GM18519 (cell line): ENCODE data around the gene GRB10.

Experiments
- ATAC-seq: cut with Tn5 transposase; IDR thresholded peaks from one replicate; pipeline ENCODE4 v1.9.1; 2021; ENCODE audit warnings: mild to moderate bottlenecking, moderate library complexity; ENCODE audit not compliant: unreplicated experiment, low FRiP score

Gene GRB10

DNA sequence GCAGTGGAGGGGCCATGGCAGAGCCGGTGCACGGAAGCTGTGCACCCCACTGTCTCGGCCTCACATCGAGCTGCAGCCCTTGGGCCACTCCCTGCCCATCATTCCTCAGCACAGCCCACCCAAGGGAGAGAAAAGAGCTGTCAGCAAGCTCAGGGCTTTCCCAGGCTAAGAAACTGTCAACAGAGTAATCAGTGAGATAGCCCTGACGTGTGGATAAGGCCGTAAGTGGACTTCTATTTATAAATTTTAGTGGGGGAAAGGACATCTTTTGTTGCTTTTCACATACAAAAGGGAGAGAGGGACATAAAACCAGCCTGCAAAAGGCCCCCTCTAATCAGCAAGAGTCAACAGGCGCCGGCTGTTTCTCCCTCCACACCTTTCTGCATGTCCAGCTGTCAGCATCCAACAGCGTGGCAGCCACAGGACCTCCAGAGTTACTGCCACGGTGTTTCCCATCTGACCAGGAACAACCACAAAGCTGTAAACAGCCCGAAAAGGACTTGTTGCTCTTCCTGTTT is 160.7 kb downstream of the GRB10 start:
- no peak for ATAC-seq

DNA sequence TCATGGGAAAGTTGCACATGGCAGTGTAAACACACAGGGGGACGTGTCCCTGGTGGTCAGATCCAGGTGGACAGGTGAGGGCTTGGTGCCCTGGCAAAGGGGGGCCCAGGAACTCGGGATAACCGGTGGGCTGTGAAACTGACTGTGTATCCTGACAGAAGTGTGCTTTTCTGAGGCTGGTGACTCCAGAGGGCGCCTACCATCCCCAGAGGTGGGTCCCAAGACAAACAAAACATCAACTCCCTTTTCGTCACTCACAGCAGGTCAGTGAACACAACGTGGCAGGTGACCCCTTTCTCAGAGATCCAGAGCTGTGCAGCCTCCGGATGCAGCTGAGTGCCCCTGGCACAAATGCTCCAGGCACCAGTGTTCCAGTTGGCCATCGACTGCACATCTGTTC is 161.5 kb downstream of the GRB10 start:
- no peak for ATAC-seq

DNA sequence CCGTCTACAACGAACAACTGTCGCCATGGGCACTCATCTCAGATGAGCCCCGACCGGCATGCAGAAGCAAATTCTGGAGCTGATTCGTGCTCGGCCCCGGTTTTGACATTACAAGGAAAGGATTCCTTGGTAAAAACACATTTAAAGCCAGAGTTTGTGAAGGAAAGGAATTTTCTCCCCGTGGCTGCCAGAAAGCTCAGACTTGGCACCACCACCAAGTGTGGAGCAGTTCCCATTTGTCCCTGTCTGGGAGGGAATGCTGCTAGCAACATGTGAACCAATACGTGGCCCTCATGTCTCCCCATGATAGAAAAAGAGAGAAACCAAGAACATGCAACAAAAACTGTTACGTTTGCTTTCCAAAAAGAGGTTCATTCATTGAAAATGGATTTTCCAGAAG is 162.3 kb downstream of the GRB10 start:
- no peak for ATAC-seq

DNA sequence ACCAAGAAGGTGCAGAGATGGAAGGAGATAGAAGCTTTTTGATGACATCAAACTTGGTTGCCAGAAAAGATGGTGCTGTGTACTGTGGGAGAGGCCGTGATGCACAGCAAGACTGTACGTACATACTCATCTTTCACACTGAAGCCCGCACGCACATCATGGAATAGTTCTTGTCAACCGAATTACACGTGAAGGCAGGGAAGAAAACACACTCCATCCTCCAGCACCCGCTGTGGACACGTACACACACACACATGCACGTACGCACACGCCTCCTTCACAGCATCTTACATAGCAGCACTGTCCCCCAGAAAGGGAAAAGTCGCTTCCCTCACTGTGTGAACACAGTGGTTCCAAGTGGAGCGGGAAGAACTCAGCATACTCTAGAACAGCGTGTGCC is 163.0 kb downstream of the GRB10 start:
- no peak for ATAC-seq

DNA sequence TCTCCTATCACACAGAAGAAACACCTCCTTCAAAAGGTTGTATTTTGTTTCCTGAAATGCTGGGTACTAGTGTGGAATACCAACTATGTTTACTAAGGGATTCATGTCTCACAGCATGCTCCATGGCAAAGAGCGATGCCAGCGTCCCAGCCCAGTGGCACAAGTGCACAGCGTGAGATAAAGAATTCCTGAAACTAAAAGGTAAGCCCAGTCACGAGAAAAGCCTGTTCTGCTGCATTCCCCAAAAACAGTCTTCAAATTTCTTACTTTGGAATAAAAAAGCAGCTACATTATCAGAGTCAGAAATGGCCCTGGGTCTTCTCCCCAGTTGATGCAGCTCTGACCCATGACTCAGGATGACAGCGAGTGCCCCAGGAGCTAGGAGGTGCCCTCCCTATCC is 164.4 kb downstream of the GRB10 start:
- ATAC-seq: no peak

DNA sequence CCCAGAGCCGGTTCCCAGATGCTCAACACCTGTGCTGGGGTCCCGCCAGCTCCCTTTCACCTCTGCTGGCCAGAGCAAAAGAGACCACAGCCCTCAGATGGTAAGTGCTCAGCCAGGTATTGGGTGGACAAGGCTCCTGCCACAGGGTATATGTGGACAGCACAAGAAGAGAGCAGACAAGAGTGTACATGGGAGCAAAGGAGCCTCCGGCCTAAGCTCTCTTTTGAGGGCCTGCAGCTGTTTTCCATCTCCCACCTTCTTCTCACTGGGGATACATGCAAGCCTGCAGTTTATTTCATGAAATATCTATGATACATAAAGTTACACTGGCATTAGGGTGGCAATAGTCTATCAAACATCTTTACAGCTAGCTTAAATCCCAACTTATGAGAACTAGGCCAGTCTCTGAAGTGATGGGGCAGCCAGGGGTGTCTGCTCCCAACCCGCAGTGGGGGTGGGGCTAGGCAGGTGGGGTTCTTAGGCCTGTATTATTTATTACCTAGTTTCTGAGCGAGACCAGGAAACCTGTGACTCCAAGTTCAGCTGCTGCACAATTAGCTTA is 167.1 kb downstream of the GRB10 start:
- ATAC-seq: no peak

DNA sequence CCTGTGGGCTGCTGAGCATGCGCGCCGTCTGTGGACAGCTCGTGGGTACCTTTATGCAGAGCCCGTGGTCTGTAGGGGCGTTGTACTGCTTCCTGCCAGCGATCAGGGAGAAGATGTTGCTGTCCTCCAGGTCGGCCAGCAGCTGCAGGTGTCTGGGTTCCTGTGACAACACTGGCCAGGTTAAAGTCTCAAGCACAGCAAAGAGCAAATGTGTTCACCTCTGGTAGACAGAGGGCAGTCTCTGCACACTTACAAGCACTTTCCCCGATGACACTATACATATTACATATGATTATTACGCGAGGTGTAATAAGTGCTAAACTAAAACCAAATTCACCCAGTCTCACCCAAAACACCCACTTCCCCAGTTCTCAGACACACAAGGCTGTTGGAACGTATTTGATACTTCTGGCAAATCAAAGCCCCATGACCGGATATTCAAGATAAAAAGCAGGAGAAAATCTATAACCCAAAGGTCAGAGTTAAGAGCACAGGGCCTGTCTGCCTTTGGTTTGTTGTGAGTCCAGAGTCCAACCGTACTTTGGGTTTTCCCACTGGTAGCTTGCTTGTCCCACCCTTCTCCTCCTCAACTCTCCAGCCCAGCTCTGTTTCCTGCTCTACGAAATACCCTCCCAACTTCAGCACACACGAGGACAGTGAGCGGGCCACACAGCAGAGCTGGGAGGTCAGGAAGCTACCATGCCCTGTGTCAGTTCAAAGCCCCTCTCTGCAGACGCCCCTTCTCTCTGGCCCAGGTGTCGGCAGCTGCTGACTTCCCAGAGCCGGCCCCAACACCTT is 167.8 kb downstream of the GRB10 start:
- ATAC-seq: no peak

DNA sequence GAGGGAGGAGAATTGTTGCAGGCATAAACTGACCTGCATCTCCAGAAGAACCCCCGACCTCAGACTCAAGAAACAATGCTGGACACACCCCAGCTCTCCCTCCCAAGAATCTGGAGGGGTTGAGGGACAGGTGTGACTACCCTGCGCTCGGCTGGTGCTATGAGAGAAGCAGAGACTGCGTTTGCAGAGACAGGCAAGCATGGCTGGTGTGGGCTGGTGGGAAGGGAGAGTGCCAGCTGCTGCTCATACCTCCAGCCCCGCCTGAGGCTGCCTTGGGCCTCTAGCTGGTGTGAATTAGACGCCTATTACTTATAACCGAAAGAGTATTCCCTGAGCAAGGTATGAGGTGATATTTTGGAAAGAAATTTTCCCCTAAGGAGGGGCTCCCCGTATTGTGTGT is 169.2 kb downstream of the GRB10 start:
- no peak for ATAC-seq

DNA sequence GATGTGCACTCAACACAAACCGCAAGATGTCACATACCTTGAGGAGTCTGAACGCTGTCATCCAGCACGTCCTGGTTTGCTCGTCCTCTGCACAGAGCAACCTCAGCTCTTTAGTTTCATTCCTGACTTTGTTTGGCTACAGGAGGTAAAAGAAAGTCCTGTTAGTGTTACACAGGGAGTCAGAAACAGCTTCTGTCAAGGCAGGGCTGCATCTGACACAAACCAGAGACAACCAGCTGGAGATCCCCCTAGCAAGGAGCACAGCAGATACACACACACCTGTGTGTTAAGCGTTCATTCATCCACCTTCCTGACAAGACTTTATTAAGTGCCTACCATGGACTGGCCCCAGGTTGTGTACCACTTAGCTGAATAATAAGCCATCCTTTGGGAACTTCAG is 170.0 kb downstream of the GRB10 start:
- no peak for ATAC-seq

DNA sequence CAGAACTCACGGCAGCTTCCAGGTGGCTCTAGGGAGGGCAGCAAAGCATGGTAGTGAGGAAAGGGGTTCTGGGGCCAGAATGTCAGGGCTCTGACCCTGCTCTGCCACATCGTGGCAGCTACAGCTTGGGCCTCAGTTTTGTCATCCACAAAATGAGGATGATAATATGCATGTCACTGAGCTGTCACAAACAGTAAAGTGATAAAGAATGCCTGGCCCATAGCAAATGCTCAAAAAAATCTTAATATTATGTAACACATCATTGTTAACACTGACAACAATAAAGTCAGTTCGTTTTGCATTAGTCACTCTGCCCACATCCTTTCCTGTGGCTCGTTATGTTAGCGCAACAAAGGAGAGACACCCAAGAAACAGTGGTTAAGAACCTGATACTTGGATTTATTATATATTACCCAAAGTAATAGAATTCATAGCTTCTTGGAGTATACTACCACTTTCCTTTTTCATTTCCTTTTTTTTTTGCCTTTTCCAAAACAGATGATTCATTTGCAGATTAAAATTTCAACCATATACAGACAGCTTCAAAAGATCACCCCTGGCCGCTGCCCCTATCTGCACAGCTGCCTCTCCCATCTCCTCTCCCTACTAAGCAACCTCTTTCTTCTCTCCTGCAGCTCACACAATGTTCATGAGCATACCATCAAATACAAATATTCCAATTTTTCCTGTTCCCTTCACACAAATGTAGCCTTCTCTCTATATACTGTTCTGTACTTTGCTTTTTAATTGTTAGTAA is 172.0 kb downstream of the GRB10 start:
- ATAC-seq: peak; percentile 39

DNA sequence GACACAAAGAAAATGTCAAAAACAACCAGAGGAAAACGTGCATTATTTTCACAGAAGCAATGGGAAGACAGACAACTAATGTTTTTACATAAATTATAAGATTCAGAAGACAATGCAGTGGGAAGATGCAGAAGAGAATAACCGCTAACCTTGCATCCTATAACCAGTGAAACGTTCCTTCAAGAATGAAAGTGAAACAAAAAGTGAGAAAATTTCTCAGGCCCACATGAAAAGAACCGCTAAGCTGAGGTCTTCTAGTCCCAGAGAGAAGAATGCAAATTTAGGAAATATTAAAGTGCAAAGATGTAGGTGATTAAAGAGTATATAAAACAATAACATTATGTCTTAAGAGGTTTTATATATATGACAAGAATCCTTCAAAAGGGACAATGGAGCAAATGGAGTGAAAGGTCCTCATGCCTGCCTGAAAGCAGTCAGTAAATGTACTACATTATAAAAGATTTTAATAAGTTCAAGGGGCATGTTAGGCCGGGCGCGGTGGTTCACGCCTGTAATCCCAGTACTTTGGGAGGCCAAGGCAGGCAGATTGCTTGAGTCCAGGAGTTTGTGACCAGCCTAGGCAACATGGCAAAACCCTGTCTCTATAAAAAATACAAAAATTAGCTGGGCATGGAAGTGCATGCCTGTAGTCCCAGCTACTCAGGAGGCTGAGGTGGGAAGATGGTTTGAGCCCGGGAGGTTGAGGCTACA is 174.3 kb downstream of the GRB10 start:
- ATAC-seq: no peak

DNA sequence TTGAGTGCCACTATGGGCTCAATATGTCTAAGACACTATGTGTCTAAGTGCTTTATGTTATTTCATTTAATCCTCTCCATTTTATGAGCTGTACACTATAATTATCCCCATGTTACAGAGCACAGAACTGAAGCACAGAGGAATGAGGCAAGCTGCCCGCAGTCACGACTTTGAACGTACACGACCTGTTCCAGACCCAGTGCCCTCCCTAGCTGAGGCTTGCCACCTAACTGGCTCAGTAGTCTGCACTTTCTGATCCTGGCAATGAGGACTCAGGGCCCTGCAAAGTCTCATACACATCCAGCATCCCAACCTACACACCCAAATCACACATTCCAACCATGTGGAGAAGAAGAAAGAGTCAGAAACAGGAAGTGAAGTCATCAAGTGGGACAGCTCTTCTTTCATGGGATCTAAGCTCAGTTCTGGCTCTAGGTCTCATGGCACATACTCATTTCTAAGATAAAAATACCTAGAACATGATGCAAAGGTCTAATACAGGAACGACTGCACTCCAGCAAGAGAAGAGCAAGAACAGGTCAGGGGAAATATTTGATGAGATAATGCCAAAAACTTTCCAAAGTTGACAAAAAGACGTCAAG is 175.1 kb downstream of the GRB10 start:
- no peak for ATAC-seq

DNA sequence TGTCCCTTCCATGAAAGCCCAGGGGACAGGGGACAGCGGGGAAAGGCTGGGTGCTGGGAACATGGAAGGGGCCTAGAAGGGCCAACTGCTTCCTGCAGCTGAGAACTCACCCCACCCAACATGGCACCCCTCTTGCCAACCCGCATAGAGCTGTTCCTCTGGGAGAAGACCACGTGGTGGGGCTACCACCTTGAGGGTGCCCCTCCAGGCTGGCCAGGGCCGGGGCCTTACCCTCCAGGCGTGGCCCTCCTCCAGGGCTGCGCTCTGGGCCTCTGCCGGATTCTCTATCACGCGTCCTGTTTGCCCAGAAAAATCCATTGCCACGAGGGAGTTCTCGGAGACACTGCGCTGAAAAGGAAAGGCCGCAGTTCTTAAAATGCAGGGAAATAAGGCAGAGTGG is 177.6 kb downstream of the GRB10 start:
- ATAC-seq: no peak

DNA sequence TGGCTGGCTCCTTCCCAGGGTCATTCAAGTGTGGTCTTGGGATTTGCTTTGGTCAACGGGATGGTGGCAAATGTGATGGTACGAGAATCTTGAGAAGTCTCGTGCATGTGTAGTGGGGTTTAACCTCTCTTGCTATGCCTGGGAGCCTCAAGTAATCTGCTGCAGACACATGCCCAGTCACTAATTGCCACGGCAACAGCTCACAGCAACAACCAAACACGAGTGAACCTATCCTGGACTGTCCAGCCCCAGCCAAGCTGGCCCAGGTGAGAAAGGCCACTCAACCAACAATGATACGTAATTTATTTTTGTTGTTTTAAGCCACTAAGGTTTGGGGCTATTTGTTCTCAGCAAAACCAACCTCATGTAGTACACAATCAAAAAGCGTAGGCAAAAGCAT is 179.4 kb downstream of the GRB10 start:
- ATAC-seq: no peak

DNA sequence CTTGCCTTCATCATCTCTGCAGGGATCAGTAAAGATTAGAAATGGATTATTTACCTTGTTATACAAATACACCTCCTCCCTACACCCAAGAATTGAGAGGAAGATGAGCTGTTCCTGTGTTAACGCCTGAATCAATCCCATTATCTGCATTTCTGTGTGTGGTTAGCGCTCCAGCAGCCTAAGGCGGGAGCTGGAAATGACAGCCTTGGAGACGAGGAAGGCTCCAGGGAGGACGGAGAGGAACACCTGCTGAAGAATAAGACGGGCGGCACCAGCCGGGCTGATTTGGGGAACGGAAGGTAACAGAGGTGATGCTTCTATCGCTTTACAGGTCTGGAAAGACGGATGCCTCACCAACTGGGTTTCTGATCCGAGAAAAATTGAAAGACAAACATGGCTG is 183.3 kb downstream of the GRB10 start:
- ATAC-seq: no peak

DNA sequence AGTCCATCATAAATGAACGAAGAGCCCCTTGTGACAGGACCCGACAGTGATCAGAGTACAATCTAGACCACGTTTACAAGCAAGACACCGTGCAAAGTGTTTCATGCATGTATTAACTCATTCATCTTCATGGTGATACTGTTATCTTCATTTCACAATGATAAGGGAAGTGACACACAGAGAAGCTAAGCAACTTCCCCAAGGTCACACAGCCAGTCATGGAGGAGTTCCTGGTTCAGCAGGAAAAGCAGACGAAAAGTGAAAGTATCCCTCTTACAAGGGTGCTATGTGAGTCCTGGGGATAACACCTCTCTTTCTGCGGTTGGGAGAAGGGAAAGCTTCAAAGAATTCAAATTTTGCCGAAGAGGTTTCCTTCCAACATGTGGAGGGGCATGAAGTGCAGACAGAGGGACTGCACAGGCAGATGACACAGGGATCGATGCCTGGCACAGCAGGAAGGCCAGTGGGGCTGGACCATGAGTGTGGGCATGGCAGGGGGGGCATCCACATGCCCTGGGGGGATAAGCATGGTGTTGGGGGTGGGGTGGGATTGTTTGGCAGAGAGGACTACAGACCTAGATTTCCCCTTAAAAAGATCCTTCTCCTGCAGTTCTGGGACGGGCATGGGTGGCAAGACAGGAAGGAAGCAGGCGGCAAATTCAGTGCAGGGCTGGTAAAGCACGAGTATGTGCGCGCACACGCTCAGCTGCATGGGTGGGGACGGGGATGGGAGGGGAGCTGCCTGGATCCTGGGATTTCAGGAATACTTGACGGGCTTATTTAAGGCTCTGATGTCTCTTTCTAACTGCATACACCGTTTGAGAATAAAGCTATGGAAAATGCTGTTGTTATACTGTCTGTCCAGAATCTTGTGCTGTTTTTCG is 184.0 kb downstream of the GRB10 start:
- ATAC-seq: no peak

DNA sequence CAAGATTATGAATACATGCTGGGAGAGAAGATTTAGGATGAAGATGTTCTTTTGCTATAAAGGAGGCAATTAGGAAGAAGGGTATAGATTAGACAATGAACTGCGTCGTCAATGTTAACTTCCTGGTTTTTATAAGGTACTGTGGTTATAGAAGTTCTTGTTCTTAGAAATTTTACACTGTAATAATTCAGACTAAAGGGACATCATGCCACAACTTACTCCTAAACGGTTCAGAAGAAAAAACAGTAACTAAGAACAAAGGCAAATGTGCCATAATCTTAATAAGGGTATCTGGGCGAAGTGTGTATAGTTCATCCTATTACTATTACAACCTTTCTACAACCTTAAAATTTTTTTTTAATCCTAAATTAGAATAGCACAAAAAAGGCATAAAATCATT is 186.2 kb downstream of the GRB10 start:
- no peak for ATAC-seq

DNA sequence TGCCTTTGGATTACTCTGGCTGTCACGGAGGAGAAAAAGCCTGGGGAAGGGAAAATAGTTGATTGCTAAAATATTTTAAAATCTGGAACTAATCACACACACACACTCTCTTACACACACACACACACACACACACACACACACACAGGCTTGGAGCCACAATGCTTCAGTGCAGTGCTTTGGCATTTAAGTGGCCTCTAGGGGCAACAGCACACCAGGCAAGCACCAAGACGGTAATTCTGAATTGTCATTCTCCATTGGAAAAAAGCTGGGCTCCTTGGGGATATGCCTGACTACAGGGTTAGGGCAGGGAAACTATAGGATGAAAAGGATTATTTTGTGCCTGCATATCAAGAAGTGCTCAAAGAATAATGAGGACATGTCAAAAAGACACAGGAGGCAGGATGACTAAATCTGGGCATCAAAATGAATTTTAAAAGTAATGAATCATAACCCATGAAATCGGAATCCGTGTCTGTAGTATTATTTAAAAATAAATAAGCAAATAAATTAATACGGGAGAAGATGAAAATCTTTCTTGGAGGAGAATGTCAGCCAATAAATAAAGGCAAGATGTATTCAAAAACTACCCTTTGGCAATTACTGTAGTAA is 187.1 kb downstream of the GRB10 start:
- ATAC-seq: peak; percentile 25
